Breast epithelium (tissue), 3 donors: Measurements from ENCODE around the gene GNB5.

Experiments used
- CTCF ChIP-seq, 3 donors: fragments of 450-650 bp; IDR thresholded peaks; one replicate each; pipeline ENCODE4 v1.5.1; 2016 to 2017; ENCODE audit warnings: antibody characterized with exemption in 3 of 3, mild to moderate bottlenecking in 3 of 3, moderate library complexity in 3 of 3
- POLR2A ChIP-seq: fragments of 450-650 bp; IDR thresholded peaks from one replicate; pipeline ENCODE4 v1.6.1; 2016; ENCODE audit warnings: antibody characterized with exemption, mild to moderate bottlenecking, moderate library complexity
- POLR2AphosphoS5 ChIP-seq, 3 donors: sonication (generic); formaldehyde crosslinking; IDR thresholded peaks; one replicate each; pipeline ENCODE4 v1.6.1; 2017; ENCODE audit warnings: antibody characterized with exemption in 3 of 3

DNA sequence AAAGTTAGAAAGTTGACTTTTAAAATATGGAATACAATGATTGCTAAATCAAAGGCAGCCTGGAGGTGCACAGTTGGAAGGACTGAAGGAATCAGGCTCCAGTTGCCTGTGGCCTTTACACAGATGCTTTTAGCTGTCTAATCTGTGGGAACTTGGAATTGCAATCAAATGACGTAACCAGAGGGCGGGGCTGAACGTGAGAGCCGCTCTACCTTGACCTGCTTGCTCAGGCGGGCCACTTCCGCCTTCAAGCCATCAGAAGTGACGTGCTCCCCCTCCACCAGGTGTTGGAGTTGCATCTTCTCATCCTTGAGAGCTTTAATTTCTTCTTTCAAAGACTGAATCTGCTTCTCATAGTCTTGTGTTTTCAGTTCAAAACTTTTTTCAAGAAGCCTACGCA, 37.7 kb upstream of the GNB5 start:
- TF ChIP-seq CTCF (IDR thresholded peaks at IDR 0.05): no peak
- no peak for TF ChIP-seq POLR2AphosphoS5 (IDR thresholded peaks at IDR 0.05)
- TF ChIP-seq POLR2A: no peak
